Neural progenitor cell (in vitro differentiated cells): ENCODE measurements around the gene LDLRAD4.

Source experiments
- EZH2 ChIP-seq: fragments of 200-600 bp; sonication (generic); IDR thresholded peaks from 2 replicates; pipeline ENCODE4 v1.6.1; 2017; ENCODE audit warnings: antibody characterized with exemption, mild to moderate bottlenecking, moderate library complexity
- TF ChIP-seq, protein P1 (sequence below): fragments of 200-600 bp; sonication (generic); IDR thresholded peaks from 2 replicates; pipeline ENCODE4 v1.5.1; 2017; ENCODE audit warnings: antibody characterized with exemption, mild to moderate bottlenecking

DNA sequence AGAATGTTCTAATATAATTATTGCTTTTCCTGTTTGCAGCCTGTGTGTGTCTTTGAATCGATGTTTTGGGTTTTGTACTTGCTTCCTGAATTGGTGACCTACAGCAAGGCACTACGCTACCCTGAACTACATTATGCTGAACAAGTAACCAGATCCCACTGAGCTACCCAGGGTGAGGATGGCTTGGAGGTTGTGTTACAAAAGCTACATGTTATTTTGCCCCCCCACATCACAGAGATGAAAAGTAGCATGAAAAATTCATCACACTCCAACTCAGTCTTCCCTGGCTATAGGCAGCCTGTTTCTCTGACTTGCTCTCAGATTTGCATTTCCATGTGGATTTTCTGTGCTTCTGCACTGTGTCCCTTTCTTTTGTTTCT, 162.1 kb downstream of the LDLRAD4 start:
- TF ChIP-seq, protein P1, sequence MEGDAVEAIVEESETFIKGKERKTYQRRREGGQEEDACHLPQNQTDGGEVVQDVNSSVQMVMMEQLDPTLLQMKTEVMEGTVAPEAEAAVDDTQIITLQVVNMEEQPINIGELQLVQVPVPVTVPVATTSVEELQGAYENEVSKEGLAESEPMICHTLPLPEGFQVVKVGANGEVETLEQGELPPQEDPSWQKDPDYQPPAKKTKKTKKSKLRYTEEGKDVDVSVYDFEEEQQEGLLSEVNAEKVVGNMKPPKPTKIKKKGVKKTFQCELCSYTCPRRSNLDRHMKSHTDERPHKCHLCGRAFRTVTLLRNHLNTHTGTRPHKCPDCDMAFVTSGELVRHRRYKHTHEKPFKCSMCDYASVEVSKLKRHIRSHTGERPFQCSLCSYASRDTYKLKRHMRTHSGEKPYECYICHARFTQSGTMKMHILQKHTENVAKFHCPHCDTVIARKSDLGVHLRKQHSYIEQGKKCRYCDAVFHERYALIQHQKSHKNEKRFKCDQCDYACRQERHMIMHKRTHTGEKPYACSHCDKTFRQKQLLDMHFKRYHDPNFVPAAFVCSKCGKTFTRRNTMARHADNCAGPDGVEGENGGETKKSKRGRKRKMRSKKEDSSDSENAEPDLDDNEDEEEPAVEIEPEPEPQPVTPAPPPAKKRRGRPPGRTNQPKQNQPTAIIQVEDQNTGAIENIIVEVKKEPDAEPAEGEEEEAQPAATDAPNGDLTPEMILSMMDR: no peak
- no peak for TF ChIP-seq EZH2
